Activated T-helper 17 cell treated with anti-CD3 and anti-CD28 coated beads, Interleukin-2, amount 50 U/mL, for 72 hours (primary cell): Measurements from ENCODE around the gene B4GALT3. TPM values are rescaled to one million over a fixed set of nuclear protein-coding genes. Genes with fewer than 3 reads are reported as not detected.

Experiments used
- ATAC-seq: fragments of 150-1000 bp; cut with Tn5 transposase; replicated peaks from 2 replicates; pipeline ENCODE4 v1.10.0; 2021; ENCODE audit warnings: mild to moderate bottlenecking, moderate library complexity
- H3K27ac Mint-ChIP-seq: one replicate; pipeline ENCODE4 v1.8.0; 2022; ENCODE audit warnings: mixed read lengths
- H3K27me3 Mint-ChIP-seq: one replicate; pipeline ENCODE4 v1.8.0; 2022; ENCODE audit warnings: mixed read lengths
- H3K36me3 Mint-ChIP-seq: one replicate; pipeline ENCODE4 v1.8.0; 2022; ENCODE audit warnings: low read depth, mild to moderate bottlenecking, mixed read lengths
- H3K4me1 Mint-ChIP-seq: one replicate; pipeline ENCODE4 v1.8.0; 2022; ENCODE audit warnings: mixed read lengths
- H3K4me3 Mint-ChIP-seq: one replicate; pipeline ENCODE4 v1.8.0; 2022; ENCODE audit warnings: mild to moderate bottlenecking, mixed read lengths
- H3K9me3 Mint-ChIP-seq: one replicate; pipeline ENCODE4 v1.8.0; 2022; ENCODE audit warnings: mixed read lengths
- total RNA-seq, 2 donors: library from RNA; stranded (reverse); gene quantifications; one replicate each; pipeline ENCODE4 v1.2.3, GENCODE V29; 2022

B4GALT3 gene
- total RNA-seq, 2 donors from 2014 or later = 55.7 to 60.9 TPM

DNA sequence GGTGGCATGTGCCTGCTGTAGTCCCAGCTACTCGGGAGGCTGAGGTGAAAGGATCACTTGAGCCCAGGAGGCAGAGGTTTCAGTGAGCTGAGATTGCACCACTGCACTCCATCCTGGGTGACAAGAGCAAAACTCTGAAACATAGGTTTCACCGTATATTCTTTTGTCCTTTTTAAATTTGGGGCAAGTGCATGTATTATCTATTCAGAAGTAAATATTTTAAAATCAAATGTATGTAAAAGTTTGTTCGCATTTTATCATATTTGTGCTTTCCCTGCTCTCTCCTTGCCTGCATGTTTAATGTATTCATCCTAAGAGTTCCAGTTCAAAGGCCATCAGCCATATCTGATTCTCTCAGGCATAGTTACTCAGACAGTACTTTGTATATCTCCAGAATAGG lies 31.5 kb downstream of the B4GALT3 start:
- no peak for ATAC-seq
- no peak overlapping the region for H3K27ac Mint-ChIP-seq
- H3K4me3 Mint-ChIP-seq = no peak overlapping the region
- no peaks in the 10 kb centered on the region for H3K9me3 Mint-ChIP-seq
- H3K4me1 Mint-ChIP-seq = no peaks in the 10 kb centered on the region
- H3K36me3 Mint-ChIP-seq = no peaks in the 10 kb centered on the region
- no peaks in the 10 kb centered on the region for H3K27me3 Mint-ChIP-seq

GRCh38 chr1:161140755-161141400 lies 36.4 kb downstream of the B4GALT3 start:
- Mint-ChIP-seq H3K27me3 (no peaks in the 10 kb centered on the region), H3K36me3 (no peaks in the 10 kb centered on the region), H3K27ac (no peak overlapping the region), H3K4me3 (no peak overlapping the region), H3K9me3 (no peaks in the 10 kb centered on the region), H3K4me1 (no peaks in the 10 kb centered on the region)
- no peak for ATAC-seq

- Mint-ChIP-seq H3K27ac (no peak overlapping the region), H3K36me3 (peaks cover 6% of the 10 kb centered on the region), H3K4me1 (peaks cover 3% of the 10 kb centered on the region), H3K27me3 (no peaks in the 10 kb centered on the region), H3K4me3 (no peak overlapping the region), H3K9me3 (no peaks in the 10 kb centered on the region)
- ATAC-seq = no peak
These were observed 37.5 kb downstream of the B4GALT3 start for GRCh38 chr1:161139766-161140165.

- Mint-ChIP-seq H3K27ac (peak overlapping the region; percentile 20), H3K9me3 (no peaks in the 10 kb centered on the region), H3K4me1 (peaks cover 3% of the 10 kb centered on the region), H3K4me3 (no peak overlapping the region), H3K36me3 (peaks cover 7% of the 10 kb centered on the region), H3K27me3 (no peaks in the 10 kb centered on the region)
- ATAC-seq = no peak
These were observed 38.9 kb downstream of the B4GALT3 start for GRCh38 chr1:161138431-161138830.

- Mint-ChIP-seq H3K9me3 (no peaks in the 10 kb centered on the region), H3K4me1 (peaks cover 3% of the 10 kb centered on the region), H3K27ac (no peak overlapping the region), H3K4me3 (no peak overlapping the region), H3K36me3 (peaks cover 7% of the 10 kb centered on the region), H3K27me3 (no peaks in the 10 kb centered on the region)
- ATAC-seq = no peak
These were observed 39.4 kb downstream of the B4GALT3 start for GRCh38 chr1:161137881-161138280.

GRCh38 chr1:161133220-161133740 lies 44.0 kb downstream of the B4GALT3 start:
- Mint-ChIP-seq H3K9me3 (no peaks in the 10 kb centered on the region), H3K27me3 (no peaks in the 10 kb centered on the region), H3K36me3 (peaks cover 45% of the 10 kb centered on the region), H3K4me1 (peaks cover 20% of the 10 kb centered on the region), H3K4me3 (no peak overlapping the region), H3K27ac (no peak overlapping the region)
- peak; percentile 4 for ATAC-seq

DNA sequence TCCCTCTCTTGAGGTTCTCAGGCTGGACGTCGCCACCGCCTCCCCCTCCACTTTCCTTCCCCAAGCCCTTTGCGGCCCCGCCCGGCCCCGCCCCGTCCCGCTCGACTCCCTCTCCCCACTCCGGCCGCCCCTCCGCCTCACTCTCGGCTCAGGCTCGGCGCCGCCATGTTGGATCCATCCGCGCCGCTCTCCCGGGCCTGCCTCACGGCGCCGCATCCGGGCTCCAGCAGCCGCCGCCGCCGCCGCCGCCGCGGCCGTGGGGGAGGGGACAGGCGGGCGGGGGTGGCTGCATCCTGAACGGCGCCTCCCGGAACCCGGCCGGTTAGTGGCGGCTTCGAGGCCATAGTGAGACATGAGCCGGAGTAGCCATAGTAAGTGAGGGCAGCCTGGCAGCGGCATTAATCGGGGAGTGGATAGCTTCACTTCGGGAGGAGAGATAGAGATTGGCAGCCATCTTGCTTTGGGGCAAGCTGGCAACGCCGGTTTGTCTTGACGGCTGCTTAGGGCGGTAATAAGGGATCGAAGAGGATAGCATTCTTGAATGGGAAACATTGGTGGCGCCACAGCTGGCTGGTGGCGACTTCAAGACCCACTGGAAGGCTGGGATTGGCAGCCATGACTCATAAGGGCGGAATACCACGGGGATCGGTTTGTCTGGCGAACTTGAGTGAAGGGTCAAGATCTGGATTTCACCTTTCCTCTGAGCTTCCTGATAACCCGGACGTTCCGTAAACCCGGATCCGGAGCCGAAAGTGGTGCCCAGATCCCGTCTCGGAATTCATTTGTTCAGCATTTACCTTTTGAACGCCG lies 44.7 kb downstream of the B4GALT3 start, which contains the start of gene DEDD:
Gene DEDD, minus strand, starts transcription at position 258 of the 810 bp plus-strand sequence. CDS start 8,205 bp downstream, outside the sequence.
- peak; percentile 97 for ATAC-seq
- Mint-ChIP-seq H3K27ac (no peak within 1 kb of the TSS), H3K27me3 (no peaks in the 10 kb centered on the region), H3K36me3 (peaks cover 52% of the 10 kb centered on the region), H3K4me1 (peaks cover 20% of the 10 kb centered on the region), H3K9me3 (no peaks in the 10 kb centered on the region), H3K4me3 (no peak within 1 kb of the TSS)

GRCh38 chr1:161131523-161132409 lies 45.5 kb downstream of the B4GALT3 start:
- Mint-ChIP-seq H3K4me1 (peaks cover 26% of the 10 kb centered on the region), H3K27ac (no peak overlapping the region)
- no peak for ATAC-seq

DNA sequence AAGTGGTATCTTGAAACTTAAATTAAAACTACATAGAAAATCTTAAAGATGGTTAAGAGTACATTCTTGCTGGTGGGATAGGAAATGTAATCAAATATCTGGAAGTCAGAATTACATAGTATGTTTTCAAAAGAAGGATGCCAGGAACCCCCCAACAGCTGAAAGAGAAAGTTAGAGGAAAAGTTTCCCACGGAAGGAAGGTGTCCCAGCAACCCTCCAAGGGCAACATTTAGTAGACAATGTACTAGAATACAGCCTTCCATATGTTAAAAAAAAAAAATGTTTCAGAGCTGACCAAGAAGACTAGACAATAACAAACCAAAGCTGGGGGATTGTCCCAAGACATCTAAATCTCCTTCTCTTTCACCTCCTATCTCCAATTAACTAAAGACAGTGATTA lies 47.0 kb downstream of the B4GALT3 start:
- H3K27me3 Mint-ChIP-seq = no peaks in the 10 kb centered on the region

More at GRCh38 chr1:161131523-161132409, 45.5 kb downstream of the B4GALT3 start:
- Mint-ChIP-seq H3K9me3 (no peaks in the 10 kb centered on the region), H3K4me3 (no peak overlapping the region), H3K36me3 (peaks cover 60% of the 10 kb centered on the region), H3K27me3 (no peaks in the 10 kb centered on the region)

GRCh38 chr1:161128591-161129420 lies 48.5 kb downstream of the B4GALT3 start:
- Mint-ChIP-seq H3K9me3 (no peaks in the 10 kb centered on the region), H3K27ac (no peak overlapping the region), H3K27me3 (no peaks in the 10 kb centered on the region), H3K36me3 (peaks cover 83% of the 10 kb centered on the region), H3K4me3 (no peak overlapping the region), H3K4me1 (peaks cover 26% of the 10 kb centered on the region)
- no peak for ATAC-seq

More for the DNA sequence above, 47.0 kb downstream of the B4GALT3 start:
- no peak overlapping the region for H3K4me3 Mint-ChIP-seq
- peaks cover 29% of the 10 kb centered on the region for H3K4me1 Mint-ChIP-seq
- H3K27ac Mint-ChIP-seq = peak overlapping the region; percentile 40
- no peak for ATAC-seq
- no peaks in the 10 kb centered on the region for H3K9me3 Mint-ChIP-seq
- H3K36me3 Mint-ChIP-seq = peaks cover 74% of the 10 kb centered on the region

- Mint-ChIP-seq H3K9me3 (no peaks in the 10 kb centered on the region), H3K36me3 (peaks cover 94% of the 10 kb centered on the region), H3K4me3 (no peak overlapping the region), H3K4me1 (peaks cover 26% of the 10 kb centered on the region), H3K27ac (peak overlapping the region; percentile 5), H3K27me3 (no peaks in the 10 kb centered on the region)
- ATAC-seq = no peak
These were observed 49.7 kb downstream of the B4GALT3 start for GRCh38 chr1:161127649-161128048.

- no peaks in the 10 kb centered on the region for H3K9me3 Mint-ChIP-seq
- H3K4me3 Mint-ChIP-seq = no peak overlapping the region
- no peak for ATAC-seq
- no peaks in the 10 kb centered on the region for H3K27me3 Mint-ChIP-seq
- H3K4me1 Mint-ChIP-seq = peaks cover 26% of the 10 kb centered on the region
- H3K27ac Mint-ChIP-seq = no peak overlapping the region
- peaks cover 99% of the 10 kb centered on the region for H3K36me3 Mint-ChIP-seq
These were observed 54.3 kb downstream of the B4GALT3 start for GRCh38 chr1:161122967-161123366.

DNA sequence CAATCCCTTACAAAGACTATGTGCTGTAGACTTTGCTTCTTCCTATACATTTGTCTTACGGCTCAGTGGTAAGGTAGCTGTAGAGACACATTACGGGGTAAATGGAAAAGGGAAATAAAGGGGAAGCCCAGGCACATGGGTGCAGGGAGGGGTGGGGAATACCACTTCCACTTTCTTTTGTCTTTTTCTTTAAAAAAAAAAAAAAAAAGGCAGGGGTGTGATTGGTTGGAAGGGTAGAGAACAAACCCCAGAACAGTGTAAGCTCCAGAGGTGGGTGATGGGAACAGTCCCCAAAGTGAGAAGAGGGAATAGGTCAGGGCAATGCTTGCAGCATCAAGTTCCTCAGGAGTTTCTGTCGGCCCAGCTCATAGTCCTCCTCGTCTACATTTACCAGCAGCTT lies 55.5 kb downstream of the B4GALT3 start:
- ATAC-seq = no peak
- H3K4me1 Mint-ChIP-seq = peaks cover 21% of the 10 kb centered on the region
- peak overlapping the region; percentile 66 for H3K27ac Mint-ChIP-seq
- H3K4me3 Mint-ChIP-seq = no peak overlapping the region
- H3K36me3 Mint-ChIP-seq = peaks cover 98% of the 10 kb centered on the region
- no peaks in the 10 kb centered on the region for H3K27me3 Mint-ChIP-seq
- H3K9me3 Mint-ChIP-seq = no peaks in the 10 kb centered on the region
